Measurements from ENCODE around the gene IZUMO4.
"Not testable (repeated sequence)": the region's sequence is repeated elsewhere in the genome, so short reads cannot be mapped to it uniquely, and the experiment has no call there.

IZUMO4 gene

GRCh38 chr19:2123682-2124387, 27.1 kb downstream of the IZUMO4 start:
- no peaks in the 10 kb centered on the region for H3K4me1 ChIP-seq (ENCODE audit: insufficient read depth, low read length)
- no peak overlapping the region for H3K27ac ChIP-seq (ENCODE audit: low read length)
- ATAC-seq (ENCODE audit: insufficient read depth, low read depth) (peak; percentile 71; the same call in 2 of the 3 replicates), DNase-seq (peak; percentile 57)
- peaks cover 5% of the 10 kb centered on the region; the same call in 1 of the 2 replicates for H3K79me2 ChIP-seq (ENCODE audit: insufficient read depth, low read length)
- H3K36me3 ChIP-seq (ENCODE audit: insufficient read depth, low read length): peaks cover 77% of the 10 kb centered on the region
- TF ChIP-seq, protein P1, sequence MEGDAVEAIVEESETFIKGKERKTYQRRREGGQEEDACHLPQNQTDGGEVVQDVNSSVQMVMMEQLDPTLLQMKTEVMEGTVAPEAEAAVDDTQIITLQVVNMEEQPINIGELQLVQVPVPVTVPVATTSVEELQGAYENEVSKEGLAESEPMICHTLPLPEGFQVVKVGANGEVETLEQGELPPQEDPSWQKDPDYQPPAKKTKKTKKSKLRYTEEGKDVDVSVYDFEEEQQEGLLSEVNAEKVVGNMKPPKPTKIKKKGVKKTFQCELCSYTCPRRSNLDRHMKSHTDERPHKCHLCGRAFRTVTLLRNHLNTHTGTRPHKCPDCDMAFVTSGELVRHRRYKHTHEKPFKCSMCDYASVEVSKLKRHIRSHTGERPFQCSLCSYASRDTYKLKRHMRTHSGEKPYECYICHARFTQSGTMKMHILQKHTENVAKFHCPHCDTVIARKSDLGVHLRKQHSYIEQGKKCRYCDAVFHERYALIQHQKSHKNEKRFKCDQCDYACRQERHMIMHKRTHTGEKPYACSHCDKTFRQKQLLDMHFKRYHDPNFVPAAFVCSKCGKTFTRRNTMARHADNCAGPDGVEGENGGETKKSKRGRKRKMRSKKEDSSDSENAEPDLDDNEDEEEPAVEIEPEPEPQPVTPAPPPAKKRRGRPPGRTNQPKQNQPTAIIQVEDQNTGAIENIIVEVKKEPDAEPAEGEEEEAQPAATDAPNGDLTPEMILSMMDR (IDR thresholded peaks at IDR 0.05; ENCODE audit: borderline replicate concordance, extremely low read depth, low read length, poor library complexity, severe bottlenecking): no peak
- no peak for TF ChIP-seq EZH2 (IDR thresholded peaks at IDR 0.05; ENCODE audit: borderline replicate concordance, low read depth, low read length, severe bottlenecking)
- no peaks in the 10 kb centered on the region for H3K9me3 ChIP-seq (ENCODE audit: insufficient read depth, low read length, severe bottlenecking)
- H3K4me2 ChIP-seq (ENCODE audit: insufficient read depth, low read length): no peak overlapping the region
- no peak overlapping the region for H2AFZ ChIP-seq (ENCODE audit: low read depth, low read length)
- H3K4me3 ChIP-seq (ENCODE audit: low read depth in 1 of 2, low read length in 2 of 2): no peak overlapping the region
- no peaks in the 10 kb centered on the region for H3K27me3 ChIP-seq (ENCODE audit: insufficient read depth, low read length, poor library complexity)
- peaks cover 43% of the 10 kb centered on the region for H4K20me1 ChIP-seq (ENCODE audit: insufficient read depth, low read length)
- no peak overlapping the region for H3K9ac ChIP-seq (ENCODE audit: low read depth, low read length)

DNA sequence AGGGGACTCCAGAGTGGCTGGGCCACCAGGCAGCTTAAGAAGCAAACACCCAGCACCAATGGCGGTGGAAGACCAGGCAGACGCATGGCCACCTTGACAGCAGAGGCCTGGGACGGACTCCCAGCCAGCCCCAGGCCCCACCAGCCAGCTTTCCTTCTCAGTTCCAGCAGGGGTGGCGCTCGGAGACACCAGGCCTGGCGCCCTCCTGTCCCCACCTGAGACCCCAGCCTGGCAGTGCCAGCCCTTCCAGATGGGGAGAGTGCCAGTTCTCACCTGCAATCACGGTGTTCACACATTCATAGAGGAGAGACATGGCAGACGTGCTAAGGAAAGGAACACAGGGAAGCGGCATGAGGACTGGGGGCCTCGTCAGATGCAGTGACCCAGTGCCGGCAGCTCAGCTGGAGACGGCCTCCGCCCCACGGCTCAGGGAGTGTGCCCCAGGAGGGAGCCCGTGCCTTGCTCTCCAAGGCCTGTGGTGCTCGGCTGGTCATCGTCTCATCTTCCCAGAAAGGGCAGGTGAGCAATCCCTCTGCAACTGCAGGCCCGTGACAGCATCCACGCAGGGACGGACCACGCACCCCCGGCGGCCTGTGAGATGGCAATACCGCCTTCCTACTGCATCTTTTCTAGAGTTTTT, 30.3 kb downstream of the IZUMO4 start:
- TF ChIP-seq, protein P1 (IDR thresholded peaks at IDR 0.05; ENCODE audit: borderline replicate concordance, extremely low read depth, low read length, poor library complexity, severe bottlenecking): no peak
- TF ChIP-seq EZH2 (IDR thresholded peaks at IDR 0.05; ENCODE audit: borderline replicate concordance, low read depth, low read length, severe bottlenecking): no peak
- DNase-seq: no peak
- H2AFZ ChIP-seq (ENCODE audit: low read depth, low read length): no peak overlapping the region
- H3K4me2 ChIP-seq (ENCODE audit: insufficient read depth, low read length): no peak overlapping the region
- H3K79me2 ChIP-seq (ENCODE audit: insufficient read depth, low read length): peaks cover 29% of the 10 kb centered on the region
- H3K4me3 ChIP-seq (ENCODE audit: low read depth in 1 of 2, low read length in 2 of 2): no peak overlapping the region
- peaks cover 80% of the 10 kb centered on the region for H3K36me3 ChIP-seq (ENCODE audit: insufficient read depth, low read length)
- no peaks in the 10 kb centered on the region for H3K9me3 ChIP-seq (ENCODE audit: insufficient read depth, low read length, severe bottlenecking)
- no peak for ATAC-seq (ENCODE audit: insufficient read depth, low read depth)
- H4K20me1 ChIP-seq (ENCODE audit: insufficient read depth, low read length): peaks cover 56% of the 10 kb centered on the region
- no peak overlapping the region for H3K27ac ChIP-seq (ENCODE audit: low read length)
- no peak overlapping the region for H3K9ac ChIP-seq (ENCODE audit: low read depth, low read length)
- H3K4me1 ChIP-seq (ENCODE audit: insufficient read depth, low read length): no peaks in the 10 kb centered on the region
- no peaks in the 10 kb centered on the region for H3K27me3 ChIP-seq (ENCODE audit: insufficient read depth, low read length, poor library complexity)

DNA sequence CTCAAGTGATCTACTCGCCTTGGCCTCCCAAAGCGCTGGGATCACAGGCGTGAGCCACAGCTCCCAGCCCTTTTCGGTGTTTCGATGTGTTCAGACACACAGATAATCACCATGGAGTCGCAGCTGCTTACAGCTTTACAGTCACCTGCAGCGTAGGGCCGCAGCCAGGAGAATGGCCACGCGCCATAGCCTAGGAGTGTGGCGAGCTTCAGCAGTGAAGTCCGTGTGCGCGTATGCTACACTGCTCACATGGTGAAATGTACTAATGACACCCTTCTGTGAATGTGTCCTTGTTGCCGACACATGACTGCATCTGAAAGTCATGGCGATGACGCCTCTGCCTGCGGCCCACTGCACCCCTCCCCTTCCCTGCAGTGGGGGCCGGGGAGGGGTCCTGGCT, 31.0 kb downstream of the IZUMO4 start:
- H3K27me3 ChIP-seq (ENCODE audit: insufficient read depth, low read length, poor library complexity): no peaks in the 10 kb centered on the region
- ATAC-seq (ENCODE audit: insufficient read depth, low read depth): no peak
- no peak overlapping the region for H3K4me2 ChIP-seq (ENCODE audit: insufficient read depth, low read length)
- H3K36me3 ChIP-seq (ENCODE audit: insufficient read depth, low read length): peaks cover 80% of the 10 kb centered on the region
- H3K27ac ChIP-seq (ENCODE audit: low read length): no peak overlapping the region
- peaks cover 37% of the 10 kb centered on the region for H3K79me2 ChIP-seq (ENCODE audit: insufficient read depth, low read length)
- no peaks in the 10 kb centered on the region for H3K9me3 ChIP-seq (ENCODE audit: insufficient read depth, low read length, severe bottlenecking)
- no peak overlapping the region for H2AFZ ChIP-seq (ENCODE audit: low read depth, low read length)
- no peaks in the 10 kb centered on the region for H3K4me1 ChIP-seq (ENCODE audit: insufficient read depth, low read length)
- DNase-seq: no peak
- TF ChIP-seq EZH2 (IDR thresholded peaks at IDR 0.05; ENCODE audit: borderline replicate concordance, low read depth, low read length, severe bottlenecking): no peak
- TF ChIP-seq, protein P1 (IDR thresholded peaks at IDR 0.05; ENCODE audit: borderline replicate concordance, extremely low read depth, low read length, poor library complexity, severe bottlenecking): no peak
- H3K4me3 ChIP-seq (ENCODE audit: low read depth in 1 of 2, low read length in 2 of 2): no peak overlapping the region
- no peak overlapping the region for H3K9ac ChIP-seq (ENCODE audit: low read depth, low read length)
- peaks cover 60% of the 10 kb centered on the region for H4K20me1 ChIP-seq (ENCODE audit: insufficient read depth, low read length)

- H4K20me1 ChIP-seq (ENCODE audit: insufficient read depth, low read length): peaks cover 61% of the 10 kb centered on the region
- not testable (repeated sequence) for H3K4me1 ChIP-seq (ENCODE audit: insufficient read depth, low read length); DNase-seq; H3K4me2 ChIP-seq (ENCODE audit: insufficient read depth, low read length); H3K9me3 ChIP-seq (ENCODE audit: insufficient read depth, low read length, severe bottlenecking); ATAC-seq (ENCODE audit: insufficient read depth, low read depth); H3K27me3 ChIP-seq (ENCODE audit: insufficient read depth, low read length, poor library complexity); H3K4me3 ChIP-seq (ENCODE audit: low read depth in 1 of 2, low read length in 2 of 2); H3K9ac ChIP-seq (ENCODE audit: low read depth, low read length); H3K27ac ChIP-seq (ENCODE audit: low read length); H2AFZ ChIP-seq (ENCODE audit: low read depth, low read length)
- peaks cover 80% of the 10 kb centered on the region for H3K36me3 ChIP-seq (ENCODE audit: insufficient read depth, low read length)
- peaks cover 40% of the 10 kb centered on the region for H3K79me2 ChIP-seq (ENCODE audit: insufficient read depth, low read length)
These were observed 31.5 kb downstream of the IZUMO4 start for GRCh38 chr19:2128252-2128651.
